ENCODE results near the gene CDKAL1.
"Not testable (repeated sequence)": the region's sequence is repeated elsewhere in the genome, so short reads cannot be mapped to it uniquely, and the experiment has no call there.

Gene CDKAL1

DNA sequence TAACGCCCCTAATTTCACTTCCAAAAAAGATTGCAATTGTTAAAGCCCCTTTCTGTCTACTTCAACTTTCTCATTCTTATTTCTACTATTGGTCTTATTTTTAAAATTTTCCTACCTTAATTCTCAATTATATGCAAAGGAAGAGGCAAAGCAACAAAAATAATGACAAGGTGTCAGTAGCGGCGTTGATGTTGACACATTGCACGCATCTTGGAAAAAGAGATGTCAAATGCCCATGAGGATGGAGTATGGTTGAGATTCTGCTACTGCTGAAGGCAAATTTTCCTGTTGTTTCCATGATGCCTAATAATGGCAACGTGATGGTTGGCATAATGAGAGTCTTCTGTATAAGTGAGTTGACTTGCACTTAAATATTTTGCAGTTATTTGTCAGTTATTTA is 258.9 kb downstream of the CDKAL1 start:
- DNase-seq (ENCODE audit: low read depth in 2 of 2), result no peak

GRCh38 chr6:20797597-20797996 is 263.3 kb downstream of the CDKAL1 start:
- DNase-seq (ENCODE audit: low read depth in 2 of 2), result no peak

GRCh38 chr6:20800229-20800628 is 266.0 kb downstream of the CDKAL1 start:
- DNase-seq (ENCODE audit: low read depth in 2 of 2), result no peak

DNA sequence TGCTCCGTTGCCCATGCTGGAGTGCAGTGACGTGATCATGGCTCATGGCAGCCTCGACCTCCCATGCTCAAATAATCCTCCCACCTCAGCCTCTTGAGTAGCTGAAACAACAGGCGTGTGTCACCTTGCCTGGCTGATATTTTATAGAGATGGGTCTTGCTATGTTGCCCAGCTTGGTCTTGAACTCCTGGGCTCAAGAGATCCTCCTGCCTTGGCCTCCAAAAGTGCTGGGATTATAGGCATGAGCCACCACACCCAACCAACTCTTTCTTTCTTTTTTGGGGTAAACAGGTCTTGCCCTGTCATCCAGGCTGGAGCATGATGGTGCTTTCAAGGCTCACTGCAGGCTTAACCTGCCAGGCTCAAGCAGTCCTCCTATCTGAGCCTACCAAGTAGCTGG is 266.4 kb downstream of the CDKAL1 start:
- DNase-seq (ENCODE audit: low read depth in 2 of 2), result no peak

GRCh38 chr6:20801595-20801994 is 267.3 kb downstream of the CDKAL1 start:
- no peak for DNase-seq (ENCODE audit: low read depth in 2 of 2)

GRCh38 chr6:20802596-20802995 is 268.3 kb downstream of the CDKAL1 start:
- DNase-seq (ENCODE audit: low read depth in 2 of 2), result no peak

- no peak for DNase-seq (ENCODE audit: low read depth in 2 of 2)
These were observed 270.8 kb downstream of the CDKAL1 start for GRCh38 chr6:20805021-20805420.

DNA sequence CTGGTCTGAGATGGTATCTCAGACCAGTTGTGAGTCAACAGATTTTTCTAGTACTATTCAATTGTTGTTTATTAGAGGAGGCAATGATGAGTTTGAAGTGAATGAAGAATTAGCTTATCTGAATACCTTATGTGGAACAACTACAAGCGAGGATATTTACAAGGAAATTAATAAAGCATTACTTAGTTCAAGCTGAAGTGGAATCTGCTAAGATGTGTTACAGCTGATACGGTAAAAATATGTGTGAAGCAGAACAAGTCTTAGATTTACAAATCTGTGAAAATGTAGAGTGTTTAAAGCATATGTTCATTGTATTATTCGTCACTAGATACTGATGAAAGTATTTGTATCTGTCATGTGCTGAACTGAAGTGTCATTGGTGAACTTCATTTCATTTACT is 272.4 kb downstream of the CDKAL1 start:
- no peak for DNase-seq (ENCODE audit: low read depth in 2 of 2)

DNA sequence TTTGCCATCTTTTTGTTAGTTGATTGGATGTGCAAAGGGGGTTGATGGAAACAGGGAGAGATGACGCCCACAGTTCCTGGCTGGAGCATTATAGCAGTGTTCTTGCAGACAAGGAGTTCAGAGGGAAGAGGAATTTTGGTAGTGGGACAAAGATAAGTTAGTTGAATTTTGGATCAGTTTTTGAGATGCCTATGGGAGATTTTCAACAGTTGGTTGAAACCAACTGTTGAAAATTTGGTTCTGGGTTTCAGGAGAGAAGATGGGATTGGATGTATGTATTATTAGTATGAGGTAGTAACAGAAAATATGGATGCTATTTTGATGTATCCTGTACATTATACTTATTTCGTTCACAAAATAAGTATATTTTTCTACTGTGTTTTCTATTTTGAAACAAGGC is 274.2 kb downstream of the CDKAL1 start:
- DNase-seq (ENCODE audit: low read depth in 2 of 2), result no peak

DNA sequence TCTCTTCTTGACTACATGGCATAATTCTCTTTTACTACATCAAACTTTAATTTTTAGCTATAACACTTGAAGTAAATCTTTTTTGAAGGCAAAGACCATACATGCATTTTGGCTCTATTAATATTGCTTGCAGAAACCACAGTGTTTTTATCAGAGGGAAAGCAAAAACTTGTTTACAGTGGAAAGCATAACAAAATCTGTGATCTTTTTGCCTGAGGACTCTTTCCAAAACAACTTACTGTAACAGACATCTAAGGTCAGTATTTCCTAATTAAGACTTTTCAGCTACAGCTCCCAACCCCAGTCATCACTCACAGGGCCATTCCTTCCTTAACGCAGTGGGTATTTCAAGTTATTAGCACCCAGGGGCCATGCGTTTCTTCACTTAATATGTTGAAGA is 274.7 kb downstream of the CDKAL1 start:
- no peak for DNase-seq (ENCODE audit: low read depth in 2 of 2)

- DNase-seq (ENCODE audit: low read depth in 2 of 2), result no peak
These were observed 276.5 kb downstream of the CDKAL1 start for GRCh38 chr6:20810727-20811108.

DNA sequence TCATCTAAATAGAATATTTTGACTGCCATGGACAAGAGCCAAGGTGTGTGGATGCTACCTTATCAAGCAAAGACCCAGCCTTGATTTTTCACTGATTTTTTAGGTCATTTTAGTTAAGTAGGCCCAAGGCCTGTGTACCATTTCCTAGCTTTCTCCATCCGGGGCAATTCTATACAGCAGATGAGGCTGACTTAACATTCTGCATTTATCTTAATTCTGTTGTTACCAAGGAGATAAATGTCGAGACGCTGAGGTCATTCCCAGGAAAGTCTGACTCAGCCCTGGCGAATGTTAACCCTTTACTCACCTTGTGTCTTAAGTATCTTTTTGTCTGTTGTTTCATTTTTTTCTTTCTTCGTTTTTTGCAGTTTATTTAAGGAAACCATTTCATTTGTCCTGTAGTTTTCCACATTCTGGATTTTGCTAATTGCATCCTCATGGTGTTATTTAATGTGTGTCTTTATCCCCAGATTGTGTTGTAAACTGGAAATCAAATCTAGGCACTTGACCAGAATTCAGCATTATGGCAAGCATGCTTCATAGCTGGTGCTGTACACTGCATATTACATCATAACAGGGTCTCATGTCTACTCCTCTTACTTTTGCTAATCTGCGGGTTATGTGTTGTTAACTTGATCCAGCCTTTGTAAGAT is 277.0 kb downstream of the CDKAL1 start:
- no peak for DNase-seq (ENCODE audit: low read depth in 2 of 2)

GRCh38 chr6:20812776-20813175 is 278.5 kb downstream of the CDKAL1 start:
- DNase-seq (ENCODE audit: low read depth in 2 of 2), result no peak

GRCh38 chr6:20814494-20814893 is 280.2 kb downstream of the CDKAL1 start:
- no peak for DNase-seq (ENCODE audit: low read depth in 2 of 2)

GRCh38 chr6:20816126-20816525 is 281.9 kb downstream of the CDKAL1 start:
- no peak for DNase-seq (ENCODE audit: low read depth in 2 of 2)

- DNase-seq (ENCODE audit: low read depth in 2 of 2), result no peak
These were observed 283.6 kb downstream of the CDKAL1 start for GRCh38 chr6:20817806-20818320.

DNA sequence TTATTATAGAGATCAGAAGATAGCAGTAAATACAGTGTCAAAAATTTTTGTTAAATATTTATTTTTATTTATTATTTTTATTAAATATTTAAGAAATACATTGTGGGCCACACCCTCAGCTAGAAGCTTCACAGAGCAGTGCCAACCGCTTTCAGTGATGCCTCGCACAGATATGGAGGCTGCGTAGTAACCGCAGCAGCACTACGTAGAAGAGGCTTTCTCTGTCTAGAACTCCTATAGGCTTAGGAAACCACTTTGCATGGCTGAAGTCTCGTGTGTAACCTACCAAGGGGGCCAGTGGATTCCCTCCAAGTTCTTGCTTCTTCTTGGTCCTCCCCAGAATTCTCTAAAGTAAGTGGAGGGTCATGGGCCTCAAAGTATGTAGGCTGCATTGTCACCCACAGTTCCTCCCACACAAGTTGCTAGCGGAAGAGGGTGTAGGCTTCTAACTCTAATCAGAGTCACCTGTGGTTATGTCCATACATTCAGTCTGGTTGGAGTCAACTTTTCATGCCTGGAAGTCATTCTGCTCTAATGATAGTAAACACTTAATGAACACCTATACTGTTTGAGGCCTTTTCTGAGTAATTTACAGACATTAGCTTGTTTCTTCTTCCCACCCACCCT is 285.6 kb downstream of the CDKAL1 start:
- no peak for DNase-seq (ENCODE audit: low read depth in 2 of 2)

- DNase-seq (ENCODE audit: low read depth in 2 of 2), result no peak
These were observed 292.1 kb downstream of the CDKAL1 start for GRCh38 chr6:20826378-20826777.

- DNase-seq (ENCODE audit: low read depth in 2 of 2), result no peak
These were observed 293.5 kb downstream of the CDKAL1 start for GRCh38 chr6:20827798-20828197.

DNA sequence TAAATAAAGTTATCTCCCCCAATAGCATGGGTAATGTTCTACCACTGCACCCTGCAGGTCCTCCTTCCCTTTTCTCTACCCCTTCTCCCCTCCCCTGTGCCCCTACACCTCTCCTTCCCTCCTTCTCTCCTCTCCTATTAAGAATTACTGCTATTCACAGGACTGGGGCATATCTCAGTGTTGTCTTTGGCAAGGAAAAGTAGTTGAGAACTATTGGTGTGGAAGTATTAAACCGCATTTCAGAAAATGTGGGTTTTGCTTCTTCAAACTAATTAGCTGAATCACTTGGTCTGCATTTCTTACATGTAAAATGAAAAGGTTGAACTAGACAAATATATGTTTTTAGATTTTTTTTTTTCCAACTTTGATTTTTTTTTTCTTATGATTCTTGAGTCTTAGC is 296.3 kb downstream of the CDKAL1 start:
- no peak for DNase-seq (ENCODE audit: low read depth in 2 of 2)

GRCh38 chr6:20831251-20831650 is 297.0 kb downstream of the CDKAL1 start:
- DNase-seq (ENCODE audit: low read depth in 2 of 2), result not testable (repeated sequence)

GRCh38 chr6:20833881-20834515 is 299.7 kb downstream of the CDKAL1 start:
- no peak for DNase-seq (ENCODE audit: low read depth in 2 of 2)

- no peak for DNase-seq (ENCODE audit: low read depth in 2 of 2)
These were observed 301.2 kb downstream of the CDKAL1 start for GRCh38 chr6:20835315-20836010.

Measured in stimulated activated CD8-positive, alpha-beta memory T cell treated with anti-CD3 and anti-CD28 coated beads, Interleukin-7, amount 100 ng/mL, for 4 hours (primary cell).